ENCODE measurements around the gene CLPSL1. TPM values are rescaled to one million over a fixed set of nuclear protein-coding genes. Genes with fewer than 3 reads are reported as not detected.

The CLPSL1 gene
- total RNA-seq, 1 donor from 2014 or later: 0.40 TPM

- Mint-ChIP-seq H3K4me1 (peaks cover 3% of the 10 kb centered on the region), H3K9me3 (no peaks in the 10 kb centered on the region), H3K27me3 (ENCODE audit: low read depth) (peaks cover 38% of the 10 kb centered on the region), H3K36me3 (no peaks in the 10 kb centered on the region), H3K27ac (no peak overlapping the region), H3K4me3 (no peak overlapping the region)
- DNase-seq (ENCODE audit: low spot score in 2 of 2, unreplicated experiment in 2 of 2): no peak
- TF ChIP-seq CTCF (IDR thresholded peaks at IDR 0.05; ENCODE audit: unreplicated experiment): no peak
Observed at GRCh38 chr6:35786272-35786671, 5.5 kb downstream of the CLPSL1 start.

GRCh38 chr6:35786810-35787209 is 6.0 kb downstream of the CLPSL1 start:
- Mint-ChIP-seq H3K4me3 (no peak overlapping the region), H3K36me3 (no peaks in the 10 kb centered on the region), H3K27ac (no peak overlapping the region), H3K27me3 (ENCODE audit: low read depth) (peaks cover 38% of the 10 kb centered on the region), H3K9me3 (no peaks in the 10 kb centered on the region), H3K4me1 (peaks cover 3% of the 10 kb centered on the region)
- TF ChIP-seq CTCF (IDR thresholded peaks at IDR 0.05; ENCODE audit: unreplicated experiment): no peak
- no peak for DNase-seq (ENCODE audit: low spot score in 2 of 2, unreplicated experiment in 2 of 2)

GRCh38 chr6:35787266-35788218 is 6.7 kb downstream of the CLPSL1 start:
- H3K4me1 Mint-ChIP-seq: no peaks in the 10 kb centered on the region
- DNase-seq (ENCODE audit: low spot score in 2 of 2, unreplicated experiment in 2 of 2): no peak
- TF ChIP-seq CTCF (IDR thresholded peaks at IDR 0.05; ENCODE audit: unreplicated experiment): no peak
- no peaks in the 10 kb centered on the region for H3K9me3 Mint-ChIP-seq
- no peak overlapping the region for H3K27ac Mint-ChIP-seq
- peaks cover 35% of the 10 kb centered on the region for H3K27me3 Mint-ChIP-seq (ENCODE audit: low read depth)
- no peaks in the 10 kb centered on the region for H3K36me3 Mint-ChIP-seq
- H3K4me3 Mint-ChIP-seq: no peak overlapping the region

- H3K27me3 Mint-ChIP-seq (ENCODE audit: low read depth): peaks cover 37% of the 10 kb centered on the region
- no peak overlapping the region for H3K4me3 Mint-ChIP-seq
- H3K36me3 Mint-ChIP-seq: no peaks in the 10 kb centered on the region
- H3K27ac Mint-ChIP-seq: no peak overlapping the region
- TF ChIP-seq CTCF (IDR thresholded peaks at IDR 0.05; ENCODE audit: unreplicated experiment): no peak
- no peaks in the 10 kb centered on the region for H3K4me1 Mint-ChIP-seq
- DNase-seq (ENCODE audit: low spot score in 2 of 2, unreplicated experiment in 2 of 2): no peak
- no peaks in the 10 kb centered on the region for H3K9me3 Mint-ChIP-seq
Observed at GRCh38 chr6:35788423-35788982, 7.7 kb downstream of the CLPSL1 start.

- H3K4me3 Mint-ChIP-seq: no peak overlapping the region
- H3K27ac Mint-ChIP-seq: no peak overlapping the region
- DNase-seq (ENCODE audit: low spot score in 2 of 2, unreplicated experiment in 2 of 2): no peak
- no peak for TF ChIP-seq CTCF (IDR thresholded peaks at IDR 0.05; ENCODE audit: unreplicated experiment)
- H3K27me3 Mint-ChIP-seq (ENCODE audit: low read depth): peaks cover 45% of the 10 kb centered on the region
- H3K9me3 Mint-ChIP-seq: no peaks in the 10 kb centered on the region
- no peaks in the 10 kb centered on the region for H3K4me1 Mint-ChIP-seq
- H3K36me3 Mint-ChIP-seq: no peaks in the 10 kb centered on the region
Observed at GRCh38 chr6:35790683-35791082, 9.9 kb downstream of the CLPSL1 start.

All from mesothelial cell of epicardium (in vitro differentiated cells).